Measurements from ENCODE around the gene RPTOR.

Gene RPTOR

GRCh38 chr17:80523054-80523744 lies 21.4 kb upstream of the RPTOR start:
- FAIRE-seq (no peak), DNase-seq (ENCODE audit: insufficient read length, low spot score) (no peak)
- TF ChIP-seq, protein P1, sequence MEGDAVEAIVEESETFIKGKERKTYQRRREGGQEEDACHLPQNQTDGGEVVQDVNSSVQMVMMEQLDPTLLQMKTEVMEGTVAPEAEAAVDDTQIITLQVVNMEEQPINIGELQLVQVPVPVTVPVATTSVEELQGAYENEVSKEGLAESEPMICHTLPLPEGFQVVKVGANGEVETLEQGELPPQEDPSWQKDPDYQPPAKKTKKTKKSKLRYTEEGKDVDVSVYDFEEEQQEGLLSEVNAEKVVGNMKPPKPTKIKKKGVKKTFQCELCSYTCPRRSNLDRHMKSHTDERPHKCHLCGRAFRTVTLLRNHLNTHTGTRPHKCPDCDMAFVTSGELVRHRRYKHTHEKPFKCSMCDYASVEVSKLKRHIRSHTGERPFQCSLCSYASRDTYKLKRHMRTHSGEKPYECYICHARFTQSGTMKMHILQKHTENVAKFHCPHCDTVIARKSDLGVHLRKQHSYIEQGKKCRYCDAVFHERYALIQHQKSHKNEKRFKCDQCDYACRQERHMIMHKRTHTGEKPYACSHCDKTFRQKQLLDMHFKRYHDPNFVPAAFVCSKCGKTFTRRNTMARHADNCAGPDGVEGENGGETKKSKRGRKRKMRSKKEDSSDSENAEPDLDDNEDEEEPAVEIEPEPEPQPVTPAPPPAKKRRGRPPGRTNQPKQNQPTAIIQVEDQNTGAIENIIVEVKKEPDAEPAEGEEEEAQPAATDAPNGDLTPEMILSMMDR (IDR thresholded peaks at IDR 0.05; ENCODE audit: insufficient read depth, missing control alignments), result no peak

DNA sequence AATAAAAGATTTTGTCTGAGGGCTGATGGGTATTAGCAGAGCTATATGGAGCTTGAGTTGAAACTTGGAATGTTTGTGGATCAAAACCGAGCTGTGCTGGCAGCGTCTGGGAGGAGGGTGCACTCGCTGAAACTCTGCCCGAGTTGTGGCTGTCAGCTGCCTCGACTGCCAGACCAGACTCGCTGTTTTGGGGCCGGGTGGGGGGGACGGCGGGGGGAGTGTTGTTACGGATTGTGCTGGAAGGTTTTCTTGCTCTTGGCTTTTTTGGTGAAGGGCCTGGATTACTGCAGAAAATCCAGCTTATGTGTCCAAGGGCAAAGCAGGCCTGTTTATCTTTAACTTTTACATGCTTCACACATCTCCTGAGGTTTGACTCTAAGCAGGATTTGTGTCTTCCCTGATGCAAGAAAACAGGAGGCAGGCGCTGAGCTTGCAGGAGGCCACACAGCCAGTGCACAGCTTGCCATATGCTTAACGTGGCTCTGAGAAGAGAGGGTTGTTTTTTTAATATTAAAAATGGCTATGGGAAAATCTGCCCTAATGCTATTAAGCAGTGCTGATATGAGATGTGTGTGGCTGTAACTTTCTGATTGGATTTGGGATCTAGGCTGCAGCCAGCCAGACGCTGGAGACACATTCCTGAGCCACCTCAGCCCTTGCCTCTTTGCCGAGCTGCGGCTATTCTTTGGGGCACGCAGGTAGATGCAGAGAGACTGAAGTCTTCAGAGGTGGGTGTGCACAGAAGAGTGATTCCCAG lies 20.5 kb upstream of the RPTOR start:
- DNase-seq (ENCODE audit: insufficient read length, low spot score) (peak; percentile 53), FAIRE-seq (peak; percentile 94)
- TF ChIP-seq, protein P1 (IDR thresholded peaks at IDR 0.05; ENCODE audit: insufficient read depth, missing control alignments), result peak; percentile 1

GRCh38 chr17:80526116-80526910 lies 18.3 kb upstream of the RPTOR start:
- TF ChIP-seq, protein P1 (IDR thresholded peaks at IDR 0.05; ENCODE audit: insufficient read depth, missing control alignments), result no peak
- DNase-seq (ENCODE audit: insufficient read length, low spot score) (no peak), FAIRE-seq (no peak)

GRCh38 chr17:80527016-80527645 lies 17.5 kb upstream of the RPTOR start:
- no peak for FAIRE-seq

GRCh38 chr17:80528536-80528935 lies 16.1 kb upstream of the RPTOR start:
- TF ChIP-seq, protein P1 (IDR thresholded peaks at IDR 0.05; ENCODE audit: insufficient read depth, missing control alignments), result no peak
- DNase-seq (ENCODE audit: insufficient read length, low spot score) (peak; percentile 73), FAIRE-seq (no peak)

More at GRCh38 chr17:80527016-80527645, 17.5 kb upstream of the RPTOR start:
- TF ChIP-seq, protein P1 (IDR thresholded peaks at IDR 0.05; ENCODE audit: insufficient read depth, missing control alignments), result no peak
- DNase-seq (ENCODE audit: insufficient read length, low spot score), result no peak

GRCh38 chr17:80529104-80529903 lies 15.3 kb upstream of the RPTOR start:
- no peak for DNase-seq (ENCODE audit: insufficient read length, low spot score)
- no peak for FAIRE-seq
- TF ChIP-seq, protein P1 (IDR thresholded peaks at IDR 0.05; ENCODE audit: insufficient read depth, missing control alignments), result no peak
